GM21528 (cell line): Measurements from ENCODE around the gene TLR3.
"Not testable (repeated sequence)": the region's sequence is repeated elsewhere in the genome, so short reads cannot be mapped to it uniquely, and the experiment has no call there.

ENCODE experiments used
- ATAC-seq: cut with Tn5 transposase; IDR thresholded peaks from one replicate; pipeline ENCODE4 v1.9.1; 2021; ENCODE audit warnings: mild to moderate bottlenecking, moderate library complexity; ENCODE audit not compliant: unreplicated experiment, low FRiP score

Gene TLR3

DNA sequence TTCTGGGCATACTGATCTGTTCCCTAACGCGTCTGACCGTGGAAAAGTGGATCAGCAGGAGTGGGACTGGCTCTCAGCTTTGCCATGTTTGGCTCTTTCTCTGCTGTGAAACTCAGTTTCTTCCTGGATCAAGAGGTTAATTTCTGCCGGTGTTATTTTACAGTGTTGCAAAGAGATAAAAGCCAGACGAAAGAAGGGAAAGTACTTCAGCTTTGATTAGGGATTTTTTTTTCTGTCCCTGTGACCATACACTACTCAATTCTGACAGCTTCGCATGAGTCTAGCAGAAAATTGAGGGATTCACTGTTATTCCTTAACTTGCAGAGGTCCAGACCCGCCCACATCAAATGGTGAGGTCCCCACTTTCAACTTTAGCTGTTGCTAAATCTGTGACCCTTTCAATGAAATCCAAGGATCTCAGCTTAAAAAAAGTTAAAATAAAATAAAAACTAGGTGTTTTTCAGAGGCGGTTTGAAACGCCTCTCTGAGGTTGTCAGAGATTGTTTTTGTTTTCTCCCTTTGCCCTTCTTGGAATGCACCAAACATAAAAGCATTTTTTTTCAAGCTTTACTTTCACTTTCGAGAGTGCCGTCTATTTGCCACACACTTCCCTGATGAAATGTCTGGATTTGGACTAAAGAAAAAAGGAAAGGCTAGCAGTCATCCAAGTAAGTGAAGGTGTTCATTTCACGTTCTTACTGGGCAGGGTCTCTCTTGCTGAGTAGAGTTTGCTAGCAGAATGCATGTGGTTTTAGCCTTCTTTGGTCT lies at the start of gene TLR3:
Gene TLR3, plus strand, starts transcription at position 576 of the 768 bp plus-strand sequence. CDS start 7,464 bp downstream, outside the sequence.
- peak; percentile 37 for ATAC-seq

DNA sequence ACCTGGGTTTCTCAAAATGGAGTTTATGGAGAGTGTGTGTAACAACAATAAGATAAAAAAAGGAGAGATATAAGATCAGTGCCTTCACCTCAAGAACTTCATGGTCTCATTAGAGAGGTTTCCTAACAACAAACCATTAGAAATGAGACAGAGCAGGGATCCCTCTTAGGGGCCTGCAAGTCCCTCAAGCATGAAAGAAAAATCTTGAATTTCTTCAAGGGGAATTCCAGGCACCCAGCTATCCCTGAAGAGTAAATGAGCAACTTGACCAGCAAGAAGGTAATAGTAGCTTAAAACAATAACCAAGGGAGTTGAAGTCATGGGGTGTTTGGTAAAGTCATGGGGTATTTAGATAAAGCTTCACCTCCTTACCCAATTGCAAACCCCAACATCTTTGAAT lies 49.7 kb upstream of the TLR3 start:
- no peak for ATAC-seq

DNA sequence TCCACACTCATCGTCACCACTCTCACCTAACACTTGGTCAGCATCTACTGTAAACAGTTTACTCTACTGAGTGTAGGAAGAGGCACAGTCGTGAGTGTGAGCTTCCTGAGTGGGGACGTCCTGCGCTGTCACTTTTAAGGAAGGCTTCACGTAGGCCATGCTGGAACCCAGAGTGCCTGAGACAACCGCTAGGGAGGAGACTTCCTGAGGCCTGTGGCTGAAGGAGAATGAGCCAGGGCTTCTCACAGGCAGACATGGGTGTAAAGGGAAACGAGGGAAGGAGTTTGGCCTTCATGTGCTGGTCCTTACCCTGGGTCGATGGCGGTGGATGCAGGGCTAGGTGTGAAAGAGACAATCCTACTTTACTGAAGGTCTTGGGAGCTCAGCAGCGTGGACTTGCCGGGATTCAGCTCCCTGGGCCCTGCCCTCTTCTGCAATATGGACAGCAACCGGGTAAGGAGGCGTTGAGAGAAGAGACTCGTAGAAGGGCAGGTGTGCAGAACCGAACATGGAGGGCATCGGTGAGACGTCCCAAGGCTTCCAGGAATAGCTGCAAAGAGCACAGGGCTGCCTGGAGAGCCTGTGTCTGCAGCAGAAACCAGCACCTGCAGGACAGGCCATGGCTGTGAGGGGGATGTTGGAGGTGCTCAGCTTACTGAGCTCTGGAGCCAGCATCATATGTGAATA lies 48.7 kb upstream of the TLR3 start:
- ATAC-seq: no peak

DNA sequence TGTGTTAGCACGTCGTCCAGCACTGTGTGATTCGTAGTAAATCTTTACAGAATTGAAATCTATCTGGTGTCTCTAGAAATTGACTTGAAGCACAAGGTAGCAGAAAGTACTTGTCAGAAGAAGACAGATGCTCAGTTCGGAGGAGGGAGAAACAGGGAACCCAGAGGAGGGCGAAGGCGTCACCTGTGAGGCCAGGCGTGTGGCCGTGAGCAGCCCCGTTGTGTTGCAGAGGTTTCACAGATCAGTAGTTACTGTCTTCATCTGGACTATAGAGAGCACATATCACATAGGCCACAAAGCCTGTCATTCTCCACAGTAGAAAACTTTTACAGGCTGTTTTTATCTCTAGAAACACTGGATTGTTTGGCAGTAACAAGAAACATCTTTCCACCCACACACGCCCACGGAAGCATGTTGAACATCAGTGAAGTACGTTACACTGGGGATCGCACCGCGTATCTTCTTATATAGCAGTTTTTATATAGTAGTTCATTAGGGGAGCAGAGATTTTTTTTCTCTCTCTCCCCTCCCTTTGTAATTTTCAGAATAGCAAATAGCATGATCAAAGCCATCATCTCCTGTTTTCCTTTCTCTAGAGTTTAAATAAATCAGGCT lies 48.1 kb upstream of the TLR3 start:
- ATAC-seq: no peak

DNA sequence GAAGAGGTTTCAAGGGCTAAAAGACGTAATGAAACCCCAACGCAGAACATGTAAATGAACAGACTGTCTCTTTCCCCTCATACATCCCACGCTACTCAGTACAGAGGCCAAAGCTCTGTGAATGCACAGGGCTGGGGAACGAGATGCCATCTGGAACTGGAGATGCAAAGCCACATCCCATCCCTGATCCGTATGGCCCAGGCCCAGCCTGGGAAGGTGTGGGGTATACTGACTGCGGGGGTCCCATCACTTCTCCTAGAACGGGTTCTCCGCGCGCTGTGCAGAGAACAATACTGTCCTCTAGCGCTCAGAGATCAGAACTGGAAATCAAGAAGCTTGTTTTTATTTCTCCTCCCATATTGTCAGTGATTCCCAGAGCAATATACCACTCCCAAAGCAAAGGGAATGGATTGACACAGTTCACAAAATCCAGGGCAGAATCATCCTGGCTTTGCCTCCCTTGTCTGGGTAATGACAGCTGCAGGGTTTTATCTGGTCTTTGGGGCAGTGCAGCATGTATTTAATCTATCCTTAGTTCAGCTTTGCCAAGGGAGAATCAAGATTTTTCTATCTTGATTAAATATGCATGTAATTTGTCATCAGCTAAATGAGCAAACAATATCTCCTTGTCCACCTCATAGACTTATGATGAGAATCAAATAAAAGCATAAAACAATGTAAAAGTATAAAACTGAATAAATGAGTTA lies 47.3 kb upstream of the TLR3 start:
- ATAC-seq: no peak

DNA sequence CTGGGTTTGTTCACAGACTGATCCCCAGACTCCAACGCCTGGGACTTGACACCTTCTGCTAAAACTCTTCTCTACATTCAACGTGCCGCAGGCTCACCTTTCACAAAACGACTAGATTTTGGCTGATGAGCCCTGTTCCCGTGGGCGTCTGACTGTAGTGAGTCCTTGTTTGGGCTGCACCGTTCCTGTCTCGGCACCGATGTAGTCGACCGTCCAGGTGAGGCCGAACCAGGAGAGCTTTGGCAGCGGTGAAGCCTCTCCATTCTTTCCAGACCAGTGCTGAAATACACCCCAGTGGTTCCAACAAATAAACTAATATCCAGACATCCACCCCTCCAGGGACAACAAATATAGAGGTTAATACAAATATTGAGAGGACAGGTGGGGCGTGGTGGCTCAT lies 45.0 kb upstream of the TLR3 start:
- no peak for ATAC-seq

DNA sequence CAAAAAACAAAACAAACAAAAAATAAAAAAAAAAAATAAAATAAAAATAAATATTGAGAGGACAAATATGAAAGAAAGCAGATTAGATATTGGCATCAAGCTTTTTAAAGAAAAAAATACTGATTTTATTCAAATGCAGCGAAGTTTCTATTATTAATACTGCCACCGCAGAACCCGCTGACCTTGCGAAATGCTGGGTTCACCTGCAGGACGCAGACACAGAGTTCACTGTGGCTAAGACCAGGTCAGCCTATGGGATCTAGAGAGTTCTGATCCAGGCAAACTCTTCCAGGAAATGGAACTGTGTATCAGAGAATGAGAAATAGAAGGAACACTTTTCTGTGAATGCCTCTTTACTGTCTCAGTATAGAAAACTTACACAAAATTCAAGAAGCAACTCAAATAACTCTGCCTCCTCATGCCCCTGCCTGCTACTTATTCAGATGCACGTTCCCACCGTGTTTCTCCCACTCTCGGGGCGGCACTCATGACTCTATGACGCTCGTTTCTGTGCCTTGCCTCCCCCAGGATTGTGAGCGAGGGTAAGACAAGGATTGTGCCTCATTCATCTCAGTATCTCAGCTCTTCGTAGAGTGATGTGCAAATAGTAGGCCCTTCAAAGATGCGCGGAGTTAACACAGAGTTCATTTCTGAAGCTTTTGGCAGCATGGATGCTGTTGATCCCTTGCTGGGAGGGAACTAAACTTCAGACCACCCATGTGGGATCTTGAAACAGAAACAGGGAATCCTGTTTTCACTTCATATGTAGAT lies 44.1 kb upstream of the TLR3 start:
- no peak for ATAC-seq

DNA sequence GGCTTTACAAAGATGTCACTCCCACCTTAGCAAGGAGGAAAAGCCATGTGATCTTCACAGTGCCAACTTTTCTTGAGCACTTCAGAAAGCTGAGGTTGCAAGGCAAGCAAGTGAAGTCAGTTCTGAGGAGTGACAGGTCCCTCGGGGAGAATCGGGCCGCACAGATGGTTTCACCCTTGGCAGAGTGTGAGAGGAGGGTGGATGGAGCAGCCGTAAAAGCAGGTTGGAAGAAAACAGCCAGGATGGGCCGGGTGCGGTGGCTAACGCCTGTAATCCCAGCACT lies 43.6 kb upstream of the TLR3 start:
- ATAC-seq: no peak

DNA sequence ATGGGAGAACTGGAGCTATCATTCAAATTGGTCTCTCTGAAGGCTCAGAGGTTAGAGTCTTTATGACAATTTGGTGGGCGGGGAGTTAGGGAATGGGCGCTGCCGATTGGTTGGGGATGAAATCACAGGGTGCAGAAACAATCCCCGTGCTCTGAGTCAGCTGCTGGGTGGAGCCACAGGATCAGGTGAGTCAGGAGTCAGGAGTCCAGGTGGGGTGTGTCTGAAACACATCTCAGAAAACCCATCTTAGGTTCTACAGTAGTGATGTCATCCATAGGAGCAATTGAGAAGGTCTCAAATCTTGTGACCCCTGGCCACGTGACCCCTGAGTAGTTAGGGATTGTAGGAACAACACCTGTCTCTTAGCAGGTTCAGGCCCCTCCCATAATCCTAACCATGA lies 41.6 kb upstream of the TLR3 start:
- no peak for ATAC-seq

DNA sequence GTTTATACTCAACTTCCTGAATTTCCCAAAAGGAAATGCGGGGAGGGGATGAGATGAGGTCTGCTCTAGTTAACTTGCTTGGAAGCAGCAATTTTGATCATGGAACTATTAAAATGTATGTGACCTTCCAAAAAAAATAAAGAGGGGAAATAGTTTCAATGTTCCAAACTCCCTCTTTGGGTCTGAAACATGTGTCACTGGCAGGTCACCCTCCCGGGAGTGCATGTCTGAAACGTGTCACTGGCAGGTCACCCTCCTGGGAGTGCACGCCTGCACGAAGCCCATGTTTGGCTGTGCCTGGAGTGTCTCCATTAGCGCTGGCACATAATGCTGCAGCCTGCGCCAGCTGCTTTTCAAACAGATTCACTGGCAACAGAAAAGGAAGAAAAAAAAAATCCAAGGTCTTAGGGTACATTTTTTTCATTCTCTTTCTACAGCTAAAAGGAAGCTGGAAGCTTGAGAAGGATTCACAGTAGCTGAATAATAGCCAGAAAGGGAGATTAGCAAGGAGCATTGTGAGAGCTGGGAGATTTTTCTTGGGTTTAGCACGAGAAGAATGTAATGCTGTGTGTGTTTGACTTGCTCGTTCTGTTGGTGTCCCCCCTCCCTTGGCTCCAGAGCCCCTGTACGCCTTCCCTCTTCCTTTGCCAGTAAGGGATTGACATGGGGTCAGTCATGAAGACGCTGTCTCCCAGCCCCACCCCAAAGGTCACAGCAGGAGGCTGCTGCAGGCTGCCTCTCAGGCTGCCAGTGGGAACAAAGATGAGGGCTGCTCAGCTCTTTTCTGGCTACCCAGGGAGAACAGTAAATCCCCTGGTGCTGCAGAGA lies 39.2 kb upstream of the TLR3 start:
- ATAC-seq: no peak

DNA sequence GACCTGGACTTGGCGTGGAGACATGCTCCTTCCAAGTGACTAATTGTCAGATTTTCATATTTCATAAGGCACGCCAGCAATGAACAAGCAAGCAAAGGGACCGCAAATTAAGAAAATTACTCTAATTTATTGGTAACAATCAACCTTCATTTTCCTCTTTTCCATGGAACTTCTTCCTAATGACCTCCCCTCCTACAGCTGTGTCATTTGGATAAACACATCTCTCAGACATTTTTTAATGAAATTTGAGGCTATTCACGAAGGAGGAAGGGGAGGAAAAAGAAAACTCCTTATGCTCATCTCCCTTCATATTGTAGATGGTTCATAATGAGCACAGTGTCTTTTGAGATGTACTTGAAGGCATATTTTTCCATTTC lies 38.6 kb upstream of the TLR3 start:
- no peak for ATAC-seq

DNA sequence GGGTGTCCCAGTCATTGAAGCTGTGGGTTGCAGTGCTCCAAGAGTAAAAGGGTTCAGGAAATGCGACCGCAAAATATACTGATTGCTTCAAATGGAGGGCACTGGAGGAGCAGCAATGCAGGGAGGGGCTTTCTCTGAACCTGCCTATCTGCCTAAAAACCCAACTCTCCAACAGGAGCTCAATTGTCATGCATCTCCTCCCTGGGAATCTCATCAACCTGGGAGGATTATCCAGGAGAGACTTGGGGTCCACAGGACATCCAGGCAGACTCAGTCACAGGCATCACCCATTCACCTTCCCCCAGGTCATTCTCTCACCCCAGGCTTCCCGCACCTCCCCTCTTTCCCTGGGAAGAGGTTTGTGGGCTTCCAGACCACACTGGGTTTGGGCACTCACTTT lies 38.2 kb upstream of the TLR3 start:
- ATAC-seq: no peak

DNA sequence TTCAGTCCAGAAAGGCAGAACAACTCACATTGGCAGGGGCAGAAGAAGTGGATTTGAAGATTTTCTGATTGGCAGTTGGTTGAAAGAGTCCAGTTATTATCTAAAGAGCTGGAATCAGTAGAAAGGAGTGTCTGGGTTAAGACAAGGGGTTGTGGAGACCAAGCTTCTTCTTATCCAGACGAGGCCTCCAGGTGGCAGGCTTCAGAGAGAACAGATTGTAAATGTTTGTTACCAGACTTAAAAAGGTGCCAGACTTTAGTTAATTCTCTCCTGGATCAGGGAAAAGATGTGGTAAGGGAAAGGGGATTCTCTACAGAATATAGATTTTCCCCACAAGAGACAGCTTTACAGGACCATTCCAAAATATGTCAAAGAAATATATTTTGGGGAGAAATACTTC lies 36.7 kb upstream of the TLR3 start:
- ATAC-seq: no peak

DNA sequence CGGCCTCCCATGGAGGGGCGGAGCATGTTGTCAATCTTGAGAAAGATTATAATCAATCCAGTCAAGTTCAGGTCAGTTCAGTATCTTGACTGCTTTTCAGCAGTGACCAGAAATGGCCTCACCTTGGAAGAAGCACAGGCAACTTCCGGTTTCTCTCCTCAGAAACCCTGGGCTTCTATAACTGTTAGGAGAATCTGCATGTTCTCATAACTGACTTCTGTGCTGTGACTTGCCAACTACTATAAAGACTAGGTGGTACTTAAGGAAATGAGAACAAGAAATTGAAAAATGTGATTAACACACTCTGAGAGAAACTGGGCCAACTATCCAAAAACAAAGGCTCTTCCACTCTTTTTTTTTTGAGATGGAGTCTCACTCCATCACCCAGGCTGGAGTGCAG lies 35.9 kb upstream of the TLR3 start:
- ATAC-seq: no peak

DNA sequence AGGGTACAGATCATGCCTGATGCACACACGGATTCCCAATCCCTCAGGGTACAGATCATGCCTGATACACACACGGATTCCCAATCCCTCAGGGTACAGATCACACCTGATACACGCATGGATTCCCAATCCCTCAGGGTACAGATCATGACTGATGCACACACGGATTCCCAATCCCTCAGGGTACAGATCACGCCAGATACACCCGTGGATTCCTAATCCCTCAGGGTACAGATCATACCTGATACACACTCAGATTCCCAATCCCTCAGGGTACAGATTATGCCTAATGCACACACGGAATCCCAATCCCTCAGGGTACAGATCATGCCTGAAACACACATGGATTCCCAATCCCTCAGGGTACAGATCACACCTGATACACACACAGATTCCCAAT lies 34.3 kb upstream of the TLR3 start:
- ATAC-seq: not testable (repeated sequence)

DNA sequence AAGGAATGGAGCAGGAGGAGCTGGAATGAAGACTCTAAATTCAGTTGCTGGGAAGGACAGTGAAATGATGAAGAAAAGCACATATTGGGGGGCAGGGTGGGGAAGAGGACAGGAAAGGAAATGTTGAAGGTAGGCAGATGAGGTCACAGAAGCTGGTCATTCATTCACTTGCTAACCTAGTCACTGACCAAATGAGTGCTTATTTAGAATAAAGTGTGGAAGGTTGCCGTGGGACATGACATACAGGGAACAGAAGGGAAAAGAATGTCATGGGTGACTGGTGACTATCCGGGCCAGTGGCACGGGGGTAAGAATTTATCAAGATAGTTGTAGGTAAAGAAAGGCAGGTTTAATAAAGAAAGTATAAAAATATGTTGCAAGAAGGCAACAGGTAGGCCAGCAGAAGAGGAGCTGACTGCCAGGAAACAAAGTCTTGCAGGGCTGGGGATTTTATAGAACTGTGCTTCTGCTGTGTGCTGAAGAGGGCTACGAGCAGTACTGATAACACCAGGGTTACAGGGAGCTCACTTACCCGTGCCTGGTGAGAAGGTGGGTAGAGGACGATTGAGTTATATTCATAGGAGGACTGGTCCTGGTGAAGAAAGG lies 31.9 kb upstream of the TLR3 start:
- no peak for ATAC-seq

DNA sequence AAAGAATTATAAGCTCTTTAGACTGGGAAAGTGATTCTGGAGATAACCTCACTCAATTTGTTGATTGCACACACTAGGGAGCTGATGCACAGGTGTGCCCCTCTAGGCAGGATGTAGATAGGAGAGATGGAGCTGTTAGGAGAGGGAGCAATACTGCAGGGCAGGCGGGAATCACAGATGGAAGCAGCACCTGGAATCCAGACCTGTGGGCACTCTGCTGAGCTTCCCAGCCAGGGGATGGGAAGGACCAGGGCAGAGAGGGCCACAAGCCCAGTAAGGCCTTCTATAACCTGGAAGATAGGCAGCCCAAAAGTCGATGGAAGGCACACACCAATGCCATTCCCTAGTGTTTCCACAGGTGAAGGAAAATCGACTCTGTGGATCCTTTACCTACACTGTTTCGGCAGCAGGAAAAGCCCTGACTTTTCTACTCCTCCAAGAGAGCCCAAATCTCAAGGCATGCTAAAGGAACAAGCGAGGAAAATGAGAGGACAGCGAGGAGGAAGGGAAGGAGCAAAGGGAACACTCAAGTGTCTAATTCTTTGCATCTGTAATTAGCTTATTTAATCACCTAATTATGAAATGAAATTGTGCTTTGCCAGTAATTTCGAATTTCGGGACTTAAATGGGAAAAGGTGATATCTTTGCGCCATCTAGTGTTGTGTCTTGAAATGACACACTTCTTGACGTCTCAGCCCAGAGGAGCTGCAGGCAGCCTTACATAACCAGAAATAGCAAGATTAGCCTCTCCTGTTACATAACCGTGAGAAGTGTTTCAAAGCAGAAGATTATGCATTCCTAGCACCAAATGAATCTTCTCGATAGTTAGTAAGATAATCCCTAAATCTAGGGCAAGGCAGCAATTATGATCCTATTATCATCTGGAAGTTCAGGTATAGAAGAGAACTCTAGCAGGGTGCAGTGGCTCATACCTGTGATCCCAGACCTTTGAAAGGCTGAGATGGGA lies 31.0 kb upstream of the TLR3 start:
- ATAC-seq: peak; percentile 54

DNA sequence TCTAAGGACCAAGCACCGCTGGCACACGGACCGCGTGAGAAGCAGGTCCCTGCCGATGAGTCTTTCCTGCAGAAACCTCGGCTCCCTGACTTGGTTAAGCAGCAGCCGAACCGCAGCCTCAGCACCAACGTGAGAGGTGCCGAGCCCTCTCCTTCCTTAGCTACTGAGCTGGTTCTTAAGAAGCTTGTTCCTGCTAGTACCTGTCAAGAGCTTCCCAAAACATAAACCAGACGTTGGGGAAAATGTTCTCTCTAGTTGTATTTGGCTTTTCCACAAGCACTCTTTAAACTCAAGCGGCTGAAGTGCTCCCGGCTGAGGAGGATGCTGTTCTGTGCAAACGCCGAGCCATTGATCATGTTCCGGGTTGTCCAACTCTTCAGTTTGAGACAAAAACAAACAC lies 29.3 kb upstream of the TLR3 start:
- no peak for ATAC-seq
